NCI-H1436 (cell line): Measurements from ENCODE around the gene GRID1.

Experiments used
- DNase-seq: peaks from one replicate; lab custom pipeline; 2025; lab: John Stamatoyannopoulos, UW

GRID1 gene

GRCh38 chr10:85650791-85651496 lies 715.7 kb downstream of the GRID1 start:
- DNase-seq: no peak

DNA sequence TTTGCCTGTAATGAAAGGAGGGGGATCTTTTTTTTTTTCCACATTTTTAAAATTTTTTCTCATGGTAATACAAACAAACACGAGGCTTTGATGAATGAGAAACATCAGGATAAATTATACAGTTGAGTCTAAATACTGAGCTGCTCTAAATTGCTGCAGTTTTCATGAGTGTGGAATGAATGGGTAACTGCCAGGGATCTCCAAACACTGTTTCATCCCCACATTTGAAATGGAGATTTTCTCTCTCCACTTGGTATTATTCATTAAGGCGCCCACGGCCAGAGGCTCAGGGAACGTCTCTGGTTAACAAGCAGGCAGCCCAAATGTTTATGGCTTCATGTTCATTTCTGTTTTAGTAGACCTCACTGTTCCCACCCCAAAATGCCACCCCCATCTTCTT lies 717.1 kb downstream of the GRID1 start:
- DNase-seq: no peak

DNA sequence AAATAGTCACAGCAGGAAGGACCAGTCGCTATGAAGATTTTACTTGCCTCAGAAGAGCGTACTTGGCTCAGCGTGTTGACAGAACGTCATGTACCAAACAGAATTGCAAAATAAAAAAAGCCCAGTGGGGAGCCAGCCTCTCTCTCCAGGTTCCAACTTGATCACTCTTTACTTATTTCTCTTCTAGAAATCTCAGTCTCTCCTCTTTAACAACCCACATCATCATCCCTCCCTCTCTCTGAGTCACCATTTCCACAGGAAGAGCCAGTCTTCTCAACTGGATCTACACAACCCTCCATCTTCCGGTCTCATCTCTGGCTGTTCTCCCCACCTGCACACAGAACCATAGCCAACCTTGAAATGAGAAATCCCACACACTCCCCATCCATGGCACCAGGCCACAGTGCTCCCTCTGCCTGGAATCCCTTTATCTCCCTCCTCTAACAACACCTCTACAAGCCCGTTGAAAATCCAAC lies 718.3 kb downstream of the GRID1 start:
- no peak for DNase-seq

- no peak for DNase-seq
Observed at GRCh38 chr10:85647741-85648140, 718.9 kb downstream of the GRID1 start.

- peak; percentile 34 for DNase-seq
Observed at GRCh38 chr10:85645926-85646711, 720.5 kb downstream of the GRID1 start.

GRCh38 chr10:85645053-85645452 lies 721.5 kb downstream of the GRID1 start:
- no peak for DNase-seq

GRCh38 chr10:85643845-85644525 lies 722.6 kb downstream of the GRID1 start:
- DNase-seq: no peak

GRCh38 chr10:85643171-85643844 lies 723.3 kb downstream of the GRID1 start:
- no peak for DNase-seq

DNA sequence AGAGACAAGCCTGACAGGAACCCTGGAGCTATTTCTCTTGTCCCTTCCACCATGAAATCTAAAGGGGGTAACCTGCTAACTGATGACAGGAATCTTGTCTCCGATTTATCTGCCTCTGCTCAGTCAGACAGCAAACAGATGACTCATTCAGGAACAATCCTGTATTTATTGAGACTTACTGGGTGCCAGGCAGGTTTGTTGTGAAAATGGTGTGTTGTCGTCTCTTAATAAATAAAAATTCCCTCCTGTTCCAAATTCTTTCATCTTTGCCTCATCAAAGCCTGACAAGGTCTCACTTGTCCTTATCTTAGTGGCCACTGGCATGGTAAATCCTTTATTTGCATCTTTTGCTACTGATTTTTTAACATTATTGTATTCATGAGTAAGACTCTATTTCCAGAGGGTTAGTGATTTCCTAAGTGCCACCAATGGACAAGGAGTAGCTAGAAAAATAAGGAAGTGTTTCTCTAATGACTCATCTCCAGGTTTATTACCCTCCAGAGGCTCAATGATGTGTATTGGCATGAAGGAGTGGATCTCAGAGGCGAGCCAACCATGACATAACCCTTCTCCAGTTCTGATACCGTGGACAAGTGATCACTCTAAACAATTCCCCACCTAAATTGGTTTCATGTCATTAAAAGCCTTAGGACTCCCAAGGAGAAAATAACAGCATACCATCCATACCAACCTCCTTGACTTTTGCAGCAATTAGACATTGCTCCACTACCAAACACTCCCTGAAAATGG lies 724.0 kb downstream of the GRID1 start:
- DNase-seq: no peak

DNA sequence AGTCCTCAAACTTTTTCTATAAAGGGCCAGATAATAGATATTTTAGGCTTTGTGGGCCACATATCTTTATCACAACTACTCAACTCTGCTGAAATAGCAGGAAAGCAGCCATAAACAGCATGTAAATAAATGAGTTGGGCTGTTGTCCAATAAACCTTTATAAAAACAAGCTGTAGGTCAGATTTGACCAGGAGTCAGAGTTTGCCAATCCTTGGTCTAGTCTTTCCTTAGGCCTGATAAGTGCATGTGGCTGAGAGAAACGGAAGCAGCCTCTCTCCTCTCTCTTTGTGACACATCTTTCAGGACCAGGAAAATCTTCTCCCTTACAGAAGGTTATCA lies 724.5 kb downstream of the GRID1 start:
- DNase-seq: no peak

- DNase-seq: no peak
Observed at GRCh38 chr10:85641479-85642009, 725.1 kb downstream of the GRID1 start.

DNA sequence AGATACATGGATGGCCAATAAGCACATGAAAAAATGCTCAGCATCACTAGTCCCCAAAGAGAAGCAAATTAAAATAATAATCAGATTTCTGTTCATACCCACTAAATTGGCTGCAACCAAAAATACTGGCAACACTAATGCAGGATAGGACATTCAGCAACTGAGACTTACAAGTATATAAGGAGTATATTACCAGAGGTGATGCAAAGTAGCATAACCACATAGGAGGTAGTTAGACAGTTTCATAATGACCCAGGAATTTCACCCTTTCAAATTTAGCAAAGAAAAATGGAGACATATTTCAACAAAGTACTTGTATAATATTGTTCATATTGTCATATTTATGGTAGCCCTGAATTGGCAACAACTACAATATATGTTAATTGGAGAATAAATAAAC lies 727.8 kb downstream of the GRID1 start:
- no peak for DNase-seq

DNA sequence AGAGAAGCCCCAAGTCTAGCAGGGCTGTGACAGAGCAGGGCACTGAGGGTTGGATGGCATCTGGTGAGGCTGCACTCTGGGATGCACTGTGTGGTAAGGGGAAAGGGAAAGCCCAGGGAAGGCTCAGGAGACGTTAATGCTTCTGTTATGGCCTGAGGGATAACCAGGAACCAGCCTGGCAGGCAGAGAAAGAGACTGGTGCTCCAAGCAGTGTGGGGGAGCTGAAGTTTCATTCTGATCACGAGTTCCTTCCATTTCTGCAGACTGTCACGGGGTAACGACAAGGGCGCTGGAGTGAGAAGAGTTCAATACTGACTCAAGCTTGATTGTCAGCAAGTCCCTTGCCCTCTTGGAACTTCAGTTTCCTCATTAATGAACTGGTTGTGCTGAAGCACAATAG lies 730.9 kb downstream of the GRID1 start:
- DNase-seq: no peak

GRCh38 chr10:85624511-85624910 lies 742.1 kb downstream of the GRID1 start:
- no peak for DNase-seq

DNA sequence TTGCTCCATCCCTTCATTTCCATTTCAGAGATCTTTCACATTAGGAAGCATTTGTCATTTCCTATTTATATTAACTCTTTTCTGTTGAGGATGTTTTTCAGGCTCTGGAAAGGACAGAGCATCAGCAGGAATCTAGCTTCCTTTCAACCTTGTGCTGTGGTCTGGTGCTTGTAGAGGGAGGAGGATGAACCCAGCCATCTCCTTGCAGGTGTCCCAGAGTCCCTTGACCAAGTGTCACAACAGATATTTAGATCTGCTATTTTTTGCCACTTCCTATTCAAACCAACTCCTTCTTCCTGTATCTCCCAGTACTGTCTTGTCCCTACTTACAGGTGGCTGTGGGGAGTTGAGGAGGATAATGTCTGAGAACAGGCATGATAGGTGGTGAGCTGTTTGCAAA lies 742.8 kb downstream of the GRID1 start:
- no peak for DNase-seq

DNA sequence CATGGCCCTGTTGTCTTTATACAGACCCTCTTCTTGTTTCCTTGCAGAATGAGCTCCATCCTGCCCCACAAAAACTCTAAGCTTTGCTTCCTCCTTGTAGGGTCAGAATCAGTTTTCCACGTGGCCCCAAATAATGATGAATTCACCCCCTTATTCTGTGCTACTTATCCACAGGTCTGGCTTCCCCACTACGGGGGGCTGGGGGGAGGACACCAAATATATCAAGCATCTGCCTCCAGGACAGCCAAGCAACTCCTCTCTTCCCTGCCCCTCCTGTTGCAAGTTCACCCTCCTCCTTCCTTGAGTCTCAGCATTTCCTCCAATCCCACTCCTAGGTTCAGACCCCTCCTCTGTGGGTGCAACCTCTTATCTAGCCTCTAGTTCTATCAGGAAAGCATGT lies 743.3 kb downstream of the GRID1 start:
- DNase-seq: no peak

DNA sequence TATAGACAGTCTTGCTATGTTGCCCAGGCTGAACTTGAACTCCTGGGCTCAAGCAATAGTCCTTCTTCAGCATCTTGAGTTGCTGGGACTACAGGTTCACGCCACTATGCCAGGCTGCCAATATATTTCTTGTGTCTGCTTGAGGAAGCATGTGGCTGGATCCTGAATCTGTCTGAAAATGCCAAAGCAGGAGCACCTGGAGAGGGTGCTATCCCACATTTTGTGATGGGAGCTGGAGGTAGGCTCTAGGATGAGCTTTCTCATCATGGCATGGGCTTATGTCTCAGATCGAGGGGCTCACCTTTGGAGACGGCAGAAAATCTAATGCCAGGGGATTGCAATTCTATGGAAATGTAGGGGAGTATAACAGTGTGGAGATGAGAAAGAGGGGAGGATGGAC lies 744.2 kb downstream of the GRID1 start:
- DNase-seq: no peak

DNA sequence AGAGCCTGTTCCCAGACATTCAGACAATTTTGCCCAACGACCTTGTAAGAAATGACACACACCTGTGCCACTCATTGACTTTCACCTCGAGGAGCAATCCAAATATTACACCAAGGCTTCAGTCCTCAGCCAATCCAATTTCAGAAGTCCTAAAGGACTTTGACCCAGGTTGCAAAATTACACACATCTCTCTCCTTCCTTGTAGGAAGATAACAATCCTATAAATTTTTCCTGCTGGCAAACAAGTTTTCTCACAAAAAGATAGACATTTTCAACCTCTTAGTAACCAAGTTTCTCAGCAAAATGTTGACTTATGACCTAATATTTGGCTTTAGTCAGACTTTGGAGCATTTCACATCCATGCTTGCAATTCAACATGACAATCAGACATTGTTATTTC lies 745.0 kb downstream of the GRID1 start:
- no peak for DNase-seq

DNA sequence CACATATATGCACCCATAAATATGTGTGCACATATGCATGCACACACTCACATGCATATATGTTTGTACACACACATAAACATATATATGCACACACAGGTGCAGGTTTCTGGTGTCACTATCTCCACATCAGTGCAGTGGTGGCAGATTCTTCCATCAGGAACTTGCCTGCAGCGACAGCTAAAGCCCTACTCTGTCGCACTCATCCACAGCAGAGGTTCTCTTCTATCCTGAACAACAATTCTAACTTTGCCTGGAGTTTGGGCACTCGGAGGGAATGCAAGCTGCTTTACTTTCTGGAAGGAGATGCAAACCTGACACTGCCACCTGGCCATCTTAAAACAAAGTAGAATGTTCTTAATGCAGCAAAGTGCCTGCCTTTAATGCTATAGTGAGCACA lies 745.8 kb downstream of the GRID1 start:
- no peak for DNase-seq

- no peak for DNase-seq
Observed at GRCh38 chr10:85619832-85620231, 746.8 kb downstream of the GRID1 start.

GRCh38 chr10:85618841-85619240 lies 747.8 kb downstream of the GRID1 start:
- no peak for DNase-seq
